GM19455 (cell line): ENCODE data around the gene GJB1.
A peak's percentile ranks its signal among the peaks of the same experiment; 100 is the strongest.
"Not testable (repeated sequence)": the region's sequence is repeated elsewhere in the genome, so short reads cannot be mapped to it uniquely, and the experiment has no call there.

Experiments
- ATAC-seq: cut with Tn5 transposase; IDR thresholded peaks from one replicate; pipeline ENCODE4 v1.9.1; 2021; ENCODE audit not compliant: unreplicated experiment

The GJB1 gene

DNA sequence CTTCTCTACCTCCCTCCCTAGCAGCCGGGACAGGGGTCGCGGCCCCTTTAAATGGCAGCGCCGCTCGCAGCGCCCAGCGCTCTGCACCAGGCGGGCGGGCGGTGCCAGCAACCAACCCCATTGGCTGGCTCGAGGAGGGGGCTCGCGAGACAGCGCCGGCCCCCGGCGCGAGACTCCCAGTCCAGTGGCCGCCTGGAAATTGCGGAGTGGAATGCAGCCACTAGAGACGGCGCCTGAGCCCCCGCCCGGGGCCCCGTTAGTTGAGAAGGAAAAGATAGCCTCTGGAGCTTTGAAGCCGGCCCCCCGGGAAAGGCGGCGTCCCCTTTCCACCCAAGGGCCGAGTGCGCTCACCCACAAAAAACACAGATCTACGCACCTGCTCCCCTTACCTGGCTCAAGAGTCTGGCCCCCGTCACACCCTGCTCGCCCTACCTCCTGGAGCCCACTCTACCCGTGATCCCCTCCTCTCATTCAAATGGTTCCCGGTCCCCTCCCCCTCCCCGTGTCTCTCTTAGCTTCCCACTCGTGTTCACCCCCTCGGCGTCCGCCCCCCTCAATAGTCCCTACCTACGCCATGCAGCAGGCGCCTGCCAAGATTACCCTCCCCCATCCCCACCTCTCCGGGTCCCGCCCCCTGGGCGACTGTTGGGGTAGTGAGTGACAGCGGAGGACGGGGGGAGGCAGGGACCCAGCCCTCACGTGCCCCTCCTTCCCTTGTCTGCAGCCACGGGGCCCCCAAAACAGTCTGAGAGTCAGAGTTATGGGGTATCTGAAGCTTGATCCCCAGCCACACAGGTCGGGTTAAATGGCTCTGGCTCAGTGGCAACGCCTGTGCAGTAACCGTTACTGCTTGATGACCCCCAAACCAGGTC is 31.3 kb downstream of the GJB1 start, which contains the start of gene ZMYM3:
TSS of gene ZMYM3 (minus strand) at position 49 of the 872 bp plus-strand sequence. CDS start 885 bp downstream, outside the sequence.
- ATAC-seq = peak; percentile 90

DNA sequence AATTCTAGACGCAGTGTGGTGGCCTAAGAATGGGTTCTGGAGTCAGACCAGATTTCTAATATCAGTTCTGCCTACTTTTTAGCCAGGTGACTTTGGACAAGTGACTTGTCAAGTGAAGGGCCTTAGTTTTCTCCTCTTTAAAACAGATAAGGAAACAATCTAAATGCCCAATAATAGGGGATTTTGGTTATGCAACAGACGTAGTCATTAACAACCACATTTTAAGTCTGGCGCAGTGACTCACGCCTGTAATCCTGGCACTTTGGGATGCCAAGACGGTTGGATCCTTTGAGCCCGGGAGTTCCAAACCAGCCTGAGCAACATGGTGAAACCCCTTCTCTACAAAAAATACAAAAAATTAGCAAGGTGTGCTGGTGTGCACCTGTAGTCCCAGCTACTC is 33.0 kb downstream of the GJB1 start:
- ATAC-seq = no peak

DNA sequence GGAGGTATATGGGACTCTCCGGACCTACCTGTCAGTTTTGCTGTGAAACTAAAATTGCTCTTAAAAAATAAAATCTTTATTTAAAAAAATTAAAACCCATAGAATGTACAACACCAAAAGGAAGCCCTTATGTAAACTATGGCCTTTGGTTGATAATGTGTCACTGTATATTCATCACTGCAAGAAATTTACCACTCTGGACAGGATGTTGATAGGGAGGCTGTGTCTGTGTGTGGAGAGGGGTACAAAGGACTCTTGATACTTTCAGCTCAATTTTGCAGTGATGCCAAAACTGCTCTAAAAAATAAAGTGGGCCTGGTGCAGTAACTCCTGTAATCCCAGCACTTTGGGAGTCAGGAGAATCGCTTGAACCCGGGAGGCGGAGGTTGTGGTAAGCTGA is 33.8 kb downstream of the GJB1 start:
- ATAC-seq = no peak

DNA sequence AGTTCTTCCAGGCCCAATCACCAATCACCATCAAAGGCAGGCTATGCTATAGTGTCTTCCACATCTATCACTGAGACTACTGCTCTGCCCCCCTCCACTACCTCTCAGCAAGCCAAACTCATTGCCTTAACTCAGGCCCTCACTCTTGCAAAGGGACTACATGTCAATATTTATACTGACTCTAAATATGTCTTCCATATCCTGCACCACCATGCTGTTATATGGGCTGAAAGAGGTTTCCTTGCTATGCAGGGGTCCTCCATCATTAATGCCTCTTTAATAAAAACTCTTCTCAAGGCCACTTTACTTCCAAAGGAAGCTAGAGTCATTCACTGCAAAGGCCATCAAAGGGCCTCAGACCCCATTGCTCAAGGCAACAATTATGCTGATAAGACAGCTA is 45.6 kb downstream of the GJB1 start:
- not testable (repeated sequence) for ATAC-seq

DNA sequence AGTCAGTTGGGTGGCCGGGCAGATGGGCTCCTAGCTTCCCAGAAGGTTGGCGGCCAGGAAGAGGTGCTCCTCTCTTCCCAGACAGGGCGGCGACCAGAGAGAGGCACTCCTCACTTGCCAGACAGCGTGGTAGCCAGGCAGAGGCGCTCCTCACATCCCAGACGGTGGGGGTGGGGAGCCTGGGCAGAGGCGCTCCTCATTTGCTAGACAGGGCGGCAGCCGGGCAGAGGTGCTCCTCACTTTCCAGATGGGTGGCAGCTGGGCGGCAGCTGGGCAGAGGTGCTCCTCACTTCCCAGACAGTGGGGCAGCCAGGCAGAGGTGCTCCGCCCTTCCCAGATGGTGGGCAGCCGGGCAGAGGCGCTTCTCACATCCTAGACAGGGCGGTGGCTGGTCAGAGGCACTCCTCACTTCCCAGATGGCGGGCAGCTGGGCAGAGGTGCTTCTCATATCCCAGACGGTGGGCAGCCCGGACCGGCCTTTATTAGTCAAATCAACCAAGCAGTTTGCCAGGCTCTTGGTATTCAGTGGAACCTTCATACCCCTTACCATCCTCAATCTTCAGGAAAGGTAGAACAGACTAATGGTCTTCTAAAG is 46.9 kb downstream of the GJB1 start:
- ATAC-seq = no peak

DNA sequence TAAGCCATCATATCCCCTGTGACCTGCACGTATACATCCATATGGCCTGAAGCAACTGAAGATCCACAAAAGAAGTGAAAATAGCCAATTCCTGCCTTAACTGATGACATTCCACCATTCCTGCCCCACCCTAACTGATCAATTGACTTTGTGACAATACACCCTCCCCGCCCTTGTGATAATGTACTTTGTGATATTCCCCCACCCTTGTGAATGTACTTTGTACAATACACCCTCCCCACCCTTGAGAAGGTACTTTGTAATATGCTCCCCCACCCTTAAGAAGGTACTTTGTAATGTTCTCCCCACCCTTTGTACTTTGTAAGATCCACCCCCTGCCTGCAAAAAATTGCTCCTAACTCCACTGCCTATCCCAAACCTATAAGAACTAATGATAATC is 49.3 kb downstream of the GJB1 start:
- not testable (repeated sequence) for ATAC-seq
